Measurements from ENCODE around the gene RPS3.

Gene RPS3

GRCh38 chr11:75433443-75433842 is 34.1 kb downstream of the RPS3 start:
- Histone ChIP-seq H3K27ac (ENCODE audit: extremely low read depth, low read depth, low read length) (no peak overlapping the region), H3K4me1 (ENCODE audit: control insufficient read depth, insufficient read depth, low read length) (no peaks in the 10 kb centered on the region), H3K9me3 (ENCODE audit: control insufficient read depth, insufficient read depth, low read depth, low read length) (no peaks in the 10 kb centered on the region), H3K4me3 (ENCODE audit: low read depth, low read length) (no peak overlapping the region), H3K36me3 (ENCODE audit: control insufficient read depth in 2 of 2, insufficient read depth in 1 of 2, low read length in 2 of 2) (no peaks in the 10 kb centered on the region)
- POLR2A ChIA-PET: no interaction called here
- CTCF ChIA-PET: interaction anchor here (1.2 to 3.5 kb wide), 3 partner anchors 12 to 44 kb away, joined by 3 to 20 read pairs (median 10); no protein-coding TSS in a partner anchor
- TF ChIP-seq ZNF2 (tag by site-specific recombination; IDR thresholded peaks at IDR 0.05): no peak
- no peak for TF ChIP-seq KLF7 (tag by site-specific recombination; IDR thresholded peaks at IDR 0.05; ENCODE audit: borderline replicate concordance)
- no peak for TF ChIP-seq KLF1 (tag by site-specific recombination; IDR thresholded peaks at IDR 0.05)
- no peak for TF ChIP-seq ZNF549 (tag by site-specific recombination; IDR thresholded peaks at IDR 0.05)
- TF ChIP-seq KLF9 (tag by site-specific recombination; IDR thresholded peaks at IDR 0.05; ENCODE audit: low read depth): no peak
- TF ChIP-seq ZNF658 (tag by site-specific recombination; IDR thresholded peaks at IDR 0.05): no peak
- TF ChIP-seq TCF7L2 (IDR thresholded peaks at IDR 0.05; ENCODE audit: borderline replicate concordance, low read depth, low read length): no peak
- TF ChIP-seq ZNF596 (tag by site-specific recombination; IDR thresholded peaks at IDR 0.05): no peak
- TF ChIP-seq YY2 (tag by site-specific recombination; IDR thresholded peaks at IDR 0.05): no peak
- no peak for TF ChIP-seq ZNF426 (tag by site-specific recombination; IDR thresholded peaks at IDR 0.05)
- no peak for TF ChIP-seq ZNF777 (tag by site-specific recombination; IDR thresholded peaks at IDR 0.05; ENCODE audit: borderline replicate concordance)
- no peak for TF ChIP-seq ATF2 (tag by site-specific recombination; IDR thresholded peaks at IDR 0.05; ENCODE audit: low read depth)
- no peak for TF ChIP-seq MEIS1 (CRISPR knock-in tag; IDR thresholded peaks at IDR 0.05; ENCODE audit: borderline replicate concordance)
- TF ChIP-seq ZNF560 (tag by site-specific recombination; IDR thresholded peaks at IDR 0.05; ENCODE audit: borderline replicate concordance): no peak
- no peak for TF ChIP-seq ZBTB7A (tag by site-specific recombination; IDR thresholded peaks at IDR 0.05; ENCODE audit: low read depth)
- no peak for TF ChIP-seq ZFP41 (tag by site-specific recombination; IDR thresholded peaks at IDR 0.05; ENCODE audit: borderline replicate concordance)
- no peak for TF ChIP-seq ZNF133 (tag by site-specific recombination; IDR thresholded peaks at IDR 0.05)
- TF ChIP-seq TRIM28 (IDR thresholded peaks at IDR 0.05; ENCODE audit: borderline replicate concordance, low read length): no peak
- TF ChIP-seq ELK4 (IDR thresholded peaks at IDR 0.05; ENCODE audit: borderline replicate concordance, low read depth, low read length): no peak

- ChIA-PET POLR2A (no interaction called here), CTCF (interaction anchor here (1.2 to 3.5 kb wide), 3 partner anchors 11 to 45 kb away, joined by 3 to 20 read pairs (median 10); no protein-coding TSS in a partner anchor)
- Histone ChIP-seq H3K9me3 (ENCODE audit: control insufficient read depth, insufficient read depth, low read depth, low read length) (no peaks in the 10 kb centered on the region), H3K27ac (ENCODE audit: extremely low read depth, low read depth, low read length) (no peak overlapping the region), H3K4me1 (ENCODE audit: control insufficient read depth, insufficient read depth, low read length) (no peaks in the 10 kb centered on the region), H3K36me3 (ENCODE audit: control insufficient read depth in 2 of 2, insufficient read depth in 1 of 2, low read length in 2 of 2) (no peaks in the 10 kb centered on the region), H3K4me3 (ENCODE audit: low read depth, low read length) (no peak overlapping the region)
- TF ChIP-seq ZNF623 (tag by site-specific recombination; IDR thresholded peaks at IDR 0.05) (no peak), ZNF600 (tag by site-specific recombination; IDR thresholded peaks at IDR 0.05) (no peak), ZBTB10 (tag by site-specific recombination; IDR thresholded peaks at IDR 0.05) (no peak), PRDM10 (tag by site-specific recombination; IDR thresholded peaks at IDR 0.05) (no peak), ZNF121 (tag by site-specific recombination; IDR thresholded peaks at IDR 0.05) (no peak), ZNF555 (tag by site-specific recombination; conservative IDR thresholded peaks at IDR 0.05) (no peak), HIC1 (tag by site-specific recombination; IDR thresholded peaks at IDR 0.05) (no peak)
Measured at GRCh38 chr11:75434051-75434450, 34.7 kb downstream of the RPS3 start.

Measured in HEK293 (cell line).